OCI-LY3 (cell line): Measurements from ENCODE around the gene JUP.

Source experiments
- H2AFZ ChIP-seq: fragments of 200-600, 300-600 bp; shearing (Covaris generic); 2 replicates; pipeline ENCODE4 v1.6.0; 2014; ENCODE audit warnings: antibody characterized with exemption, low read depth, low read length
- H3K27ac ChIP-seq: fragments of 200-600, 300-600 bp; sonication (generic); 2 replicates; pipeline ENCODE4 v1.5.1; 2014; ENCODE audit warnings: mild to moderate bottlenecking, low read length, moderate library complexity, mixed read lengths
- H3K27me3 ChIP-seq: fragments of 200-600, 300-600 bp; sonication (generic); 2 replicates; pipeline ENCODE4 v1.6.1; 2014; ENCODE audit warnings: low read depth, low read length, mixed read lengths
- H3K36me3 ChIP-seq: fragments of 200-600, 300-600 bp; sonication (generic); replicated peaks from 2 replicates; pipeline ENCODE3; 2014; ENCODE audit warnings: low read depth, low read length, mixed read lengths
- H3K4me1 ChIP-seq: fragments of 300-600, 200-600 bp; sonication (generic); 2 replicates; pipeline ENCODE4 v1.6.1; 2014; ENCODE audit warnings: low read length, mixed read lengths
- H3K4me2 ChIP-seq: fragments of 200-600, 300-600 bp; sonication (generic); 2 replicates; pipeline ENCODE4 v1.6.1; 2014; ENCODE audit warnings: low read length, mixed read lengths
- H3K4me3 ChIP-seq: fragments of 300-600, 200-600 bp; sonication (generic); 2 replicates; pipeline ENCODE4 v1.5.1; 2014; ENCODE audit warnings: antibody characterized with exemption, mild to moderate bottlenecking, low read length, moderate library complexity
- H3K79me2 ChIP-seq: fragments of 300-600, 200-600 bp; shearing (Covaris generic); 2 replicates; pipeline ENCODE4 v1.6.1; 2014; ENCODE audit warnings: mild to moderate bottlenecking, low read length, mixed read lengths
- H3K9ac ChIP-seq: fragments of 300-600, 200-600 bp; shearing (Covaris generic); 2 replicates; pipeline ENCODE4 v1.6.0; 2014; ENCODE audit warnings: mild to moderate bottlenecking, low read length, moderate library complexity
- H3K9me3 ChIP-seq: fragments of 200-600, 300-600 bp; shearing (Covaris generic); 2 replicates; pipeline ENCODE4 v1.6.1; 2014; ENCODE audit warnings: low read length, mixed read lengths; ENCODE audit not compliant: insufficient read depth
- H4K20me1 ChIP-seq: fragments of 200-600, 300-600 bp; sonication (generic); 2 replicates; pipeline ENCODE4 v1.6.1; 2016; ENCODE audit warnings: low read length, mixed read lengths; ENCODE audit not compliant: insufficient read depth
- CTCF ChIP-seq: fragments of 200-600, 300-600 bp; sonication (generic); IDR thresholded peaks from 2 replicates; pipeline ENCODE4 v1.5.1; 2014; ENCODE audit warnings: antibody characterized with exemption, low read length, low read depth
- EZH2phosphoT487 ChIP-seq: fragments of 200-600 bp; shearing (Covaris generic); IDR thresholded peaks from 2 replicates; pipeline ENCODE4 v1.6.1; 2018; ENCODE audit warnings: antibody characterized with exemption, mixed run types, low read depth

The JUP gene

GRCh38 chr17:41811549-41812380 is 25.3 kb upstream of the JUP start, which contains the start of gene P3H4:
TSS of gene P3H4 (minus strand) at chr17:41811949. CDS start at chr17:41811915, 34 bp downstream.
- Histone ChIP-seq H3K27me3 (peaks cover 12% of the 10 kb centered on the region), H3K4me1 (peaks cover 12% of the 10 kb centered on the region), H3K4me2 (peak within 1 kb of the TSS; percentile 89), H2AFZ (peak within 1 kb of the TSS; percentile 96), H3K27ac (no peak within 1 kb of the TSS), H3K9ac (peak within 1 kb of the TSS; percentile 74), H3K79me2 (no peaks in the 10 kb centered on the region), H3K4me3 (peak within 1 kb of the TSS; percentile 94), H3K36me3 (no peaks in the 10 kb centered on the region), H4K20me1 (no peaks in the 10 kb centered on the region), H3K9me3 (no peaks in the 10 kb centered on the region)
- TF ChIP-seq CTCF (peak; percentile 40), EZH2phosphoT487 (no peak)

DNA sequence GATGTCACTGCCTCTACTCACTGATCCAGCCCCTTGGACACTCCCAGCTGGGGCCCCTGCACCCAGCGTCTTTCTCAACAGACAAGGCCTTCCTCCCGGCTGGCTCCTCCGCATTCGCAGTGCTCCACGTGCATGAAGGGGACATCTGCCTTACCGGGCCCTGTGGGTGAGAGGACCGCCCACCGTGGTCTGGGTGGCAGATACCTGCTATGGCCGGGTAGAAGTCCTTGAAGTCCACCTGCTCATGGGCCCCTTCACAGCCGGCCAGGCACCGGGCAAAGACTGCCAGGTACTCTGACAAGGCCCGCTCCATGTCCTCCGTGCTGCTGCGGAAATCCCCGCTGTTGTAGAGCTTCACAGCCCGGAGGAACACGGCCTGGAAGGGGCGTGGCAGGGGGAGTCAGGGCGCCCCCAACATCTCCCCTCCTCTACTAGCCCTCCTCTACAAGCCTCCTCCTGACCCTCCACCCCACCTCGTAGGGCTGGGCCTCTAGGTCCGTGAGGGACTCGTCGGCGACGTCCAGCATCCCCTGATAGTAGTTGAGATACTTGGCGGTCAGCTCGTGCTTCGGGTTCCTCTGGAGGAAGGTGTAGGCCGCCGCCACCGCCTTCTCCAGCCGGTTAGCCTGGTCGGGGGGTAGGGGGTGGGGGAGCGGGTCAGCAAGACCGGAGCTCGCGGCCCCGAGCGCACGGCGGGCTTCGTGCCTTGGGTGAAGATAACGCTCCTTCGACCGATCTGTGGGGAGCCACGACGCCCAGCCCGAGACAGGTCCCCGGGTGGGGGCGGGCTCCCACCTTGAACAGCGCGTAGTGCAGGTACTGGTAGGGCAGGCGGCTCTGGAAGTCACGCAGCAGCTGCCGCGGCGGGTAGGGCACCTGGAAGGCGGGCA is 24.4 kb upstream of the JUP start:
- H3K4me3 ChIP-seq, result peak overlapping the region; percentile 94
- peak overlapping the region; percentile 89 for H3K4me2 ChIP-seq
- H3K9ac ChIP-seq, result peak overlapping the region; percentile 74; the same call in 1 of the 2 replicates
- no peak for TF ChIP-seq CTCF
- no peak for TF ChIP-seq EZH2phosphoT487
- peaks cover 12% of the 10 kb centered on the region for H3K27me3 ChIP-seq
- no peak overlapping the region for H3K27ac ChIP-seq
- no peaks in the 10 kb centered on the region for H3K9me3 ChIP-seq
- no peaks in the 10 kb centered on the region for H3K79me2 ChIP-seq
- no peaks in the 10 kb centered on the region for H3K36me3 ChIP-seq
- H2AFZ ChIP-seq, result no peak overlapping the region
- peaks cover 12% of the 10 kb centered on the region for H3K4me1 ChIP-seq
- H4K20me1 ChIP-seq, result no peaks in the 10 kb centered on the region

GRCh38 chr17:41806685-41807445 is 20.4 kb upstream of the JUP start:
- TF ChIP-seq EZH2phosphoT487, result no peak
- TF ChIP-seq CTCF, result no peak
- Histone ChIP-seq H3K9me3 (no peaks in the 10 kb centered on the region), H3K9ac (no peak overlapping the region), H3K27ac (no peak overlapping the region), H3K4me1 (peaks cover 18% of the 10 kb centered on the region), H3K4me2 (no peak overlapping the region), H3K4me3 (no peak overlapping the region), H4K20me1 (no peaks in the 10 kb centered on the region), H3K27me3 (no peaks in the 10 kb centered on the region), H2AFZ (no peak overlapping the region), H3K79me2 (no peaks in the 10 kb centered on the region), H3K36me3 (no peaks in the 10 kb centered on the region)
